NCI-H2107 treated with DMSO at 0.1 percent for 48 hours (cell line): ENCODE data around the gene CTSK.

Experiments
- DNase-seq: peaks from one replicate; lab custom pipeline; 2025; ENCODE audit not compliant: unreplicated experiment; lab: John Stamatoyannopoulos, UW

The CTSK gene

DNA sequence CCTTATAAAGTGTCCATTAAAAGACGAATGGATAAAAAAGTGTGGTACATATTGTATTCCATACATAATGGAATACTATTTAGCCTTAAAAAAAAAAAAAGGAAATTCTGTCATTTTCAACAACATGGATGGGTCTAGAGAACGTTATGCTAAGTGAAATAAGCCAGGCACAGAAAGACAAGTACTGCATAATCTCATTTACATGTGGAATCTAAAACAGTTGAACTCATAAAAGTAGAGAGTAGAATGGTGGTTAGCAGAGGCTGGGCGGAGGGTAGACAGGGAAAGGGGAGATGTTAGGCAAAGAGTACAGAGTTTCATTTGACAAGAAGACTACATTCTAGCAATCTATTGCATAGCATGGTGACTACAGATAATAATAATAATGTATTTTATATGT lies 45.0 kb downstream of the CTSK start:
- DNase-seq: no peak

GRCh38 chr1:150762552-150762951 lies 45.5 kb downstream of the CTSK start:
- no peak for DNase-seq

DNA sequence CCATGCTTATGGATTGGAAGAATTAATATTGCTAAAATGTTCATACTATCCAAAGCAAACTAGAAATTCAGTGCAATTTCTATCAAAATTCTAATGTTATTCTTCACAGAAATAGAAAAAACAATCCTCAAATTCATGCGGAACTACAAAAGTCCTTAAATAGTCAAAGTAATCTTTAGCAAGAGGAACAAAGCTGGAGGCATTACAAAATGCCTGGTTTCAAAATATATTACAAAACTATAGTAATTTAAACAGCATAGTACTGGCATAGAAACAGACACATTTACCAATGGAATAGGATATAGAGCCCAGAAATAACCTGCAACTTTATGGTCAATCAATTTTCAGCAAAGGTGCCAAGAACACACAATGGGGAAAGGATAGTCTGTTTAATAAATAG lies 46.3 kb downstream of the CTSK start:
- no peak for DNase-seq

DNA sequence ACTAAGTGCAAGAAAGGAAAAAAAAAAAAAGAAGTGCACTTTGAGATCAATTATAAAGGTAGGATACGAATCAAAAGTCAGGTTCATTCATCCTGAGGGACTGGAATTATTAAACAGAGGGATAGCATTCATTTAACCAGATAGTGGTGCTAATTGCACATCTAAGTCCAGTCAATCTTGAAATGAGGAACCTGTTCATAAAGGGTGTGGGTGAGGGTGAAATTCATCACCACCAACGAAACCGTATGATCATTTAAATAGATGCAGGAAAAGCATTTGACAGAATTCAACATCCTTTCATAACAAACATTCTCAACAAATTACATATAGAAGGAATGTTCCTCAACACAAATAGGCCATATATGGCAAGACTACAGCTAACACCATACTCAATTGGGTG lies 48.0 kb downstream of the CTSK start:
- no peak for DNase-seq

DNA sequence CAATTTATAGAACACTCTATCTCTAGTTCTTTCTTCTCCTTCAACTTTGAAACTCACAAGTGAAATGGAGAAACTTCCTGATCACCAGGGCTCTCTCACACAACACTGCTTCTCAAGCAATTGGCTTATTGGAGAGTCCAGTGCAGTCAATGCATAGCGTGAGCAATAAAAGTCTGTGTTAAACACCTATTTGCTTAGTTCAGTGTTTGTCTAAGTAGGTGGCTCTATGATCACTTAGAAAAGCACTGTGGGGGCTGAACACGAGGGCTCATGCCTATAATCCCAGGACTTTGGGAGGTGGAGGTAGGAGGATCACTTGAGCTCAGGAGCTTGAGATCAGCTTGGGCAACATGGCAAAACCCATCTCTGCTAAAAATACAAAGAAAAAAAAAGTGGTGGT lies 54.6 kb downstream of the CTSK start:
- no peak for DNase-seq

- no peak for DNase-seq
Observed at GRCh38 chr1:150751443-150751842, 56.6 kb downstream of the CTSK start.

DNA sequence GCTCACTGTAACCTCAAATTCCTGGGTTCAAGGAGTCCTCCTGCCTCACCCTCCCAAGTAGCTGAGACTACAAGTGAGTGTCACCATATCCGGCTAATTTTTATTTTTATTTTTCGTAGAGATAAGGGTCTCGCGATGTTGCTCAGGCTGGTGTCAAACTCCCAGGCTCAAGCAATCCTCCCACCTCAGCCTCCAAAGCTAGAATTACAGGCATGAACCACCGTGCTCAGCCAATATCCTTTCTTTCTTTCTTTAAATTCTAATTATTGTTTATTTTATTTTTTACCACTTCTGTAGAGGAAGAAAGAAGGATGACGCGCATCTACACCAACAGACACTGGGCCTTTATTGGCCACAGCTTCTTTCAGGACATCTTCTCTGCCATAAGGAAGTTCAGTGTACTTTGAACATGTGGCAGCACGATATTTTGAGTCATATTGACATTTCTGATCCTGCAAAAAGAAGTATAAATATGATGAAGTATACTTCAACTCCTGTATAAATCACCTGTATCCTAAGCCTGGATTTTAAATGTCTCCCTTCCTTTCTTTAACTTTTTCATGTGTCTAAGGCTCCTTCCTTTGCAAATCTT lies 58.2 kb downstream of the CTSK start:
- no peak for DNase-seq

DNA sequence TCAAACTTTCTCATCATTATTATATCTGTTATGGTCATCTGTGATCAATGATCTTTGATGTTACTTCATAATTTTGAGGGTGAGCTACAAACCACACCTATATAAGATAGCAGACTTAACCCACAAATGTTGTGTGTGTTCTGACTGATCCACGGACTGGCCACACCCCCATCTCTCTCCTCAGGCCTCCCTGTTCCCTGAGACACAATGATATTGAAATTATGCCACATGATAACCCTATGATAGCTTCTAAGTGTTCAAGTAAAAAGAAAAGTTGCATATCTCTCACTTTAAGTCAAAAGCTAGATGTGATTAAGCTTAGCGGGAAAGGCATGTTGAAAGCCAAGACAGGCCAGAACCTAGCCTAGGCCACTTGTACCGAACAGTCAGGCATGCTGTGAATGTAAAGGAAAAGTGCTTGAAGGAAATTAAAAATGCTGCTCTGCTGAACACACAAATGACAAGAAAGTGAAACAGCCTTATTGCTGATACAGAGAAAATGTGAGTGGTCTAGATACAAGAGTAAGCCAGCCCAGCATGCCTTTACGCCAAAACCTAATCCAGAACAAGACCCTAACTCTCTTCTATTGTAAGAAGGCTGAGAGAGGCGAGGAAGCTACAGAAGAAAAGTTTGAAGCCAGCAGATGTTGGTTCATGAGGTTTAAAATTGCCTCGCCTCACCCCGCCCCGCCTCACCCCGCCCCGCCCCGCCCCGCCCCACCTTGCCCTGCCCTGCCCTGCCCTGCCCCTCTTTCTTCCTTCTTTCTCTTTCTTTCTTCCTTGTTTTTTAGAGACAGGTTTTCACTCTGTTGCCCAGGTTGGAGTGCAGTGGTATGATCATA lies 59.0 kb downstream of the CTSK start:
- DNase-seq: no peak
